HG03342 (cell line): ENCODE data around the gene PTGDR.

ENCODE experiments used
- ATAC-seq: cut with Tn5 transposase; IDR thresholded peaks from one replicate; pipeline ENCODE4 v1.9.1; 2021; ENCODE audit warnings: mild to moderate bottlenecking, moderate library complexity; ENCODE audit not compliant: unreplicated experiment

The PTGDR gene

GRCh38 chr14:52307905-52308304, 40.4 kb downstream of the PTGDR start:
- no peak for ATAC-seq

GRCh38 chr14:52310541-52310940, 43.0 kb downstream of the PTGDR start:
- no peak for ATAC-seq

- ATAC-seq = no peak
Measured at GRCh38 chr14:52312931-52313355, 45.4 kb downstream of the PTGDR start.

GRCh38 chr14:52313462-52313861, 46.0 kb downstream of the PTGDR start:
- no peak for ATAC-seq

- no peak for ATAC-seq
Measured at GRCh38 chr14:52313903-52314594, 46.6 kb downstream of the PTGDR start, which contains the start of gene PTGER2. PTGER2 (plus strand) TSS chr14:52314312; CDS start chr14:52314549, 237 bp downstream.

GRCh38 chr14:52314595-52315354, 47.3 kb downstream of the PTGDR start:
- ATAC-seq = no peak

GRCh38 chr14:52315355-52315718, 47.8 kb downstream of the PTGDR start:
- no peak for ATAC-seq

- no peak for ATAC-seq
Measured at GRCh38 chr14:52318062-52318461, 50.6 kb downstream of the PTGDR start.

GRCh38 chr14:52318826-52319645, 51.5 kb downstream of the PTGDR start:
- ATAC-seq = no peak

- no peak for ATAC-seq
Measured at GRCh38 chr14:52319919-52320318, 52.4 kb downstream of the PTGDR start.

GRCh38 chr14:52325126-52325525, 57.6 kb downstream of the PTGDR start:
- peak; percentile 93 for ATAC-seq

- ATAC-seq = no peak
Measured at GRCh38 chr14:52325630-52326029, 58.1 kb downstream of the PTGDR start.
